H1 (cell line): ENCODE measurements around the gene PHYH.

ENCODE experiments used
- EZH2 ChIP-seq: fragments of 200-600 bp; sonication (generic); IDR thresholded peaks from 2 replicates; pipeline ENCODE4 v1.7.1; 2012; ENCODE audit warnings: low read depth, mild to moderate bottlenecking, moderate library complexity, low read length, inconsistent platforms; ENCODE audit not compliant: severe bottlenecking
- TEAD4 ChIP-seq: IDR thresholded peaks from 2 replicates; pipeline ENCODE4 v1.6.1; 2012; ENCODE audit warnings: low read depth, low read length, inconsistent platforms, mixed read lengths

GRCh38 chr10:13296476-13296875, 3.4 kb downstream of the PHYH start:
- no peak for TF ChIP-seq TEAD4
- TF ChIP-seq EZH2: no peak
